Mucosa of rectum (tissue), 2 donors: ENCODE data around the gene NTRK1.

Experiments used
- H3K27ac ChIP-seq, 2 donors: one replicate each; pipeline ENCODE4 v1.7.0; 2013; ENCODE audit warnings: inconsistent platforms in 2 of 2, low read depth in 2 of 2, low read length in 2 of 2
- H3K27me3 ChIP-seq, 2 donors: one replicate each; pipeline ENCODE4 v1.7.0; 2013; ENCODE audit warnings: low read length in 2 of 2; ENCODE audit not compliant: control insufficient read depth in 2 of 2, insufficient read depth in 2 of 2
- H3K36me3 ChIP-seq, 2 donors: one replicate each; pipeline ENCODE4 v1.7.0; 2013; ENCODE audit warnings: low read length in 2 of 2; ENCODE audit not compliant: control insufficient read depth in 2 of 2, insufficient read depth in 2 of 2
- H3K4me1 ChIP-seq, 2 donors: one replicate each; pipeline ENCODE4 v1.7.0; 2013; ENCODE audit warnings: low read length in 2 of 2, mild to moderate bottlenecking in 1 of 2; ENCODE audit not compliant: control insufficient read depth in 2 of 2, insufficient read depth in 2 of 2
- H3K4me3 ChIP-seq, 2 donors: one replicate each; pipeline ENCODE4 v1.7.0; 2013; ENCODE audit warnings: low read length in 2 of 2
- H3K9ac ChIP-seq, 2 donors: one replicate each; pipeline ENCODE4 v1.7.0; 2013; ENCODE audit warnings: low read length in 2 of 2, low read depth in 1 of 2, mild to moderate bottlenecking in 1 of 2
- H3K9me3 ChIP-seq, 2 donors: one replicate each; pipeline ENCODE4 v1.7.0; 2013; ENCODE audit warnings: low read length in 2 of 2; ENCODE audit not compliant: control insufficient read depth in 2 of 2
- donor health status: healthy.
- donor health status: Normal muscosa, but diverticular disease.

NTRK1 gene

DNA sequence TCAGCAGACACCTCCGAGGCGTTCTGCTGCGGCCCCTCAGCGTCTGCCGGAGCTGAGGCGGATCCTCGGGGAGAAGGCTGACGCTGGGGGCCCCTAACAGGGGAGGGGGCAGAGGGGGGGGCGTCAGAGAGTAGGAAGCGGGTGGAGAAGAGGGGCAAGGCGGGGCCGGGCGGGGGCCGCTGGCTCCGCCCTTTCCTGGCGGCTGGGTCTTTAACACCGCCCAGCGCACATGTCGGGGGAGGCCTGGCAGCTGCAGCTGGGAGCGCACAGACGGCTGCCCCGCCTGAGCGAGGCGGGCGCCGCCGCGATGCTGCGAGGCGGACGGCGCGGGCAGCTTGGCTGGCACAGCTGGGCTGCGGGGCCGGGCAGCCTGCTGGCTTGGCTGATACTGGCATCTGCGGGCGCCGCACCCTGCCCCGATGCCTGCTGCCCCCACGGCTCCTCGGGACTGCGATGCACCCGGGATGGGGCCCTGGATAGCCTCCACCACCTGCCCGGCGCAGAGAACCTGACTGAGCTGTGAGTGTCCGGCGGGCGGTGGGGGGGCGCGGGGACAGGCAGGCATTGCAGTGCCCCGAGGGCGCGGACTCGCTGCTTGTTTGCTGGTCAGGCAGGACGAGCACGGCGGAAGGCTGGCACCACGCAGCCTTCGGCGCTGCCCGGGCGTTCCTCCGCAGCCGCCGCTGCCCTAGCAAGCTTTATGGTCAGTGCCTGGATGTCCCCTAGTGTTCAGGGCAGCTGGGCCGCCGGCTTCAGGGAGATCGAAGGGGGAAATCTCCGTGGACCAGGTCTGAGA is at the start of gene NTRK1:
Gene NTRK1 (plus strand): TSS at position 238 of the 796 bp plus-strand sequence. CDS start 70 bp downstream, at position 308.
- H3K4me3 ChIP-seq: peak within 1 kb of the TSS; percentile 37 to 57
- peak within 1 kb of the TSS in 1 of 2 donors; percentile 6 for H3K9ac ChIP-seq
- peaks cover 8% of the 10 kb centered on the region in 2 donors for H3K4me1 ChIP-seq
- no peaks in the 10 kb centered on the region for H3K36me3 ChIP-seq
- H3K27me3 ChIP-seq: peaks cover 51 to 66% of the 10 kb centered on the region in 2 donors
- no peak within 1 kb of the TSS for H3K27ac ChIP-seq
- no peaks in the 10 kb centered on the region for H3K9me3 ChIP-seq

DNA sequence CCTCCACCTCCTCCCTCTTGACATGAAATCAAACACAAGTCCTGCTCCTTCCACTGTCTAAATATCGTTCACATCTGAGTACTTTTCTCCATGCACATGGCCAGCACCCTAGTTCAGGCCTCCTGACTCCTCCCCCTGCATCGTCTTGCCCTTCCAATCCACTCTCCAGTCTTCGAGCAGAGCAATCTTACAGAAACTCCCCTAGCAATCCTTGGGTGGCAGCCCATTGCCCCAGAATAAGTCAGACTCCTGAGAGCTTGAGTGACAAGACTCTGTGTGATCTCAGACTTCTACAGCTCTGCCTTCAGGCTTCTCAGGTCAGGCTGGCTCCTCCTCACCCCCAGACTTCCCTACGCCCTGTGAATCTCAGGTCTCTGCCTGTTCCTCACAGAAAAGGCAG is 49.5 kb upstream of the NTRK1 start:
- no peak overlapping the region for H3K9ac ChIP-seq
- peaks cover 14 to 18% of the 10 kb centered on the region in 2 donors for H3K4me1 ChIP-seq
- H3K36me3 ChIP-seq: no peaks in the 10 kb centered on the region
- H3K27me3 ChIP-seq: no peaks in the 10 kb centered on the region
- no peak overlapping the region for H3K27ac ChIP-seq
- no peak overlapping the region for H3K4me3 ChIP-seq
- no peaks in the 10 kb centered on the region for H3K9me3 ChIP-seq

DNA sequence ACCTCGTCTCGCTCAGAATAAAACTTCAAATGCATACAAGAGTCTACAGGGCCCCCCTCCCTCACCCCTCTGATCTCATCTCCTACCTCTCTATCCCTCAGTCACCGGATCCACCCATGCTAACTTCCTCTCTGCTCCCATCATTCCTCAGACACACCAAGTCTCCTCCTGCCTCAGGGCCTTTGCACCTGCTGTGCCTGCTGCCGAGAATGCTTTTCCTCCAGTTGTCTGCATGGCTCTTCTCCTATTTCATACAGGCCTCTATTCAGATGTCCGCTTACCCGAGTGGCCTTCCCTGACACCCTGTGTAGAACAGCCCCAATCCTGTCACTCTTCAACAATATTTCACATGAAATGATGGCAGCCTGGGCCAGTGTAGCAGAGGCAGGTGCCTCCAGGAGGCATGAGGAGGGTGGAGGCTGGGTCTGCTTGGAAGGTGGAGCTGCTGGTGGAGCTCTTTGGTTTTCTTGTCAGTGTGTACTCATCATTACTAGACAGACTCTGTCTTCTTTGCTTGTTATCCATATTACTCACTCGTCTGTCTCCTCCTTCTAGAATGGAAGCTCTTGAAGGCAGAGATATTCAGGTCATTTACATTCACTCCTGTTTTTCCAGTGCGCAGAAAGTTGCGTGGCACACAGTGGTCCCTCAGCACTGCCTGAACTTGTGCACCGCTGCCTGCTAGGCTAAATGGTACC is 48.2 kb upstream of the NTRK1 start:
- Histone ChIP-seq H3K9me3 (no peaks in the 10 kb centered on the region), H3K4me1 (peaks cover 16 to 18% of the 10 kb centered on the region in 2 donors), H3K36me3 (no peaks in the 10 kb centered on the region), H3K27ac (no peak overlapping the region), H3K9ac (no peak overlapping the region), H3K4me3 (no peak overlapping the region), H3K27me3 (no peaks in the 10 kb centered on the region)

DNA sequence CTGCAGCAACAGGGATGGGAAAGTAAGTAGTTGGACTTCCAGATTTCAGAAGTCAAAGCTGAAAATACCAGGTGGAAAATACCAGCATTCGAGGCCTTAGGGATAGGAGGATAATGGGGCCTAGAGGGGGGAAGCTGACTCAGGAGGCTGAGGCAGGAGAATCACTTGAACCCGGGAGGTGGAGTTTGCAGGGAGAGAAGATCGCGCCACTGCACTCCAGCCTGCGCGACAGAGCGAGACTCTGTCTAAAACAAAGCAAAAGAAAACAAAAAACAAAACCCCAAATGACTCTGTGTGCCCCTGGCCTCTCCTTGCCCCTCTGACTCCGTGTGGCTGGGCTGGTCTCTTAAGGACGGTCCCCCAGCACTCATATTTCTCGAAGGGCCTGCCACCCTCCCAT is 47.4 kb upstream of the NTRK1 start:
- Histone ChIP-seq H3K27ac (no peak overlapping the region), H3K4me3 (peak overlapping the region; percentile 62 to 74), H3K4me1 (peaks cover 16 to 18% of the 10 kb centered on the region in 2 donors), H3K9me3 (no peaks in the 10 kb centered on the region), H3K36me3 (no peaks in the 10 kb centered on the region), H3K9ac (peak overlapping the region; percentile 56 to 57), H3K27me3 (no peaks in the 10 kb centered on the region)

DNA sequence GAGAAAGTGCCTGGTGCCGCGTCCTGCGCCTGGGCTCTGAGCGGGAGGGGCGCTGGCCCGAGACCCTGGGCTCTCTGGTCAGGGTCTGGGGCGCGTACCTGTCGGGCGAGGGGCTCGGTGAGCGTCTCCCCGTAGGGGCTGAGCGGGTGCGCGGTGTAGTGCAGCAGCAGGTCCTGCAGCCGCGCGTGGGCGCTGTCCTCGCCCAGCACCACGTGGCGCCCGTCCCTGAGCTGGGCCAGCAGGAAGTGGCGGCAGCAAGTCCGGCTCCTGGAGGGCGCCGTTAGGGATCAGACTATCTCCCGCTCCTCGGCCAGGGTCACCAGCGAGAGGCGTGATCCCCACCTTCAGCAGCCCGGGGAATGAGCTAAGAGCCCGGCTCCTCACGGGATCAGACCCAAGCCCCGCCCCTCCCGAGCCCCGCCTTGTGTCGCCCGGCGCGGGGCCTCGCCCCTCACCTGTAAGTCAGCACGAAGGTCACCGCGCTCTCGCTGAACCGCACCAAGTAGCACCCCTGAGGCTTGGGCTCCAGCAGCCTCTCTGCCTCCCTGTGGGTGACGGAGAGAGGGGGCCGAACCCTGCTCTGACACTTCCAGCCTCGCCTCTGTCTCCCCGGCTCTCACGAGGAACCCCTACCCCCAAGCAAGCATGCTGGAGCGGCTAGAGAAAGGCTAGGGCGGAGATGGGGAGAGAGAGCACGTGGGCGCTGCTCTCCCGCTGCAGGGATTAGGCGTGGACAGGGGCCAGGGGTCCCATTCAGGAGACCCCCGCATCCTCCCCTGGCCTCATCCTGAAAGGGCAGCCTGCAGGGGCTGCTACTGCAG is 46.7 kb upstream of the NTRK1 start:
- peak overlapping the region; percentile 62 to 74 for H3K4me3 ChIP-seq

DNA sequence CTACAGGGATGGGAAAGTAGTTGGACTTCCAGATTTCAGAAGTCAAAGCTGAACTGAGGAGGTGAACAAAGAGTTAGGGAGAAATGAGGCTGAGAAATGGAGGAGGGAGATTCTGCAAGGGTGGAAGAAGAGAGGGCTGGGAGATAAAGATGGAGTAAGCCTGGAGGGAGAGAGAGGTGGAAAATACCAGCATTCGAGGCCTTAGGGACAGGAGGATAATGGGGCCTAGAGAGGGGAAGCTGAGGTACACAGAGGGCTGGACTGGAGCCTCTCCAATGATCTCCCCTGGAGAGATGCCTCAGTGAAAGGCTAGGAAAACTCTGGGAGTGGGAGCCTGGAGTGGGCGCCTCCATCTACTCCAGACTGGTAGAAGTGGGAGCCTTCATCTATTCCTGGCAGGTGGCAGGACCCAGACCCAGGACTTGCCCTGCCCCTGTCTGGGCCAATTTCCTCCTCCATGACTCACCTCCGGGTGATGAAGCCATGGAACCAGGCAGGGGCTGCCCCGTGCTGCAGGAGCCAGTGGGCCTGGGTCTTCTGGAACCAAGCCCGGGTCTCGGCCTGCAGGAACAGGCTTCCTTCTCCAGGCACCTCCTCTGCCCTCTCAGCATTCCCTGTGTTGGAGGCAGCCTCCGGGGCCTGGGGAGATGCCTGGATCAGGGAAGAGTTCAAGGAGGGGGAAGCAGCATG is 45.9 kb upstream of the NTRK1 start:
- Histone ChIP-seq H3K4me1 (peaks cover 16 to 18% of the 10 kb centered on the region in 2 donors), H3K36me3 (no peaks in the 10 kb centered on the region), H3K9me3 (no peaks in the 10 kb centered on the region), H3K4me3 (peak overlapping the region in 1 of 2 donors; percentile 74), H3K27ac (peak overlapping the region in 1 of 2 donors; percentile 84), H3K9ac (peak overlapping the region; percentile 56 to 57), H3K27me3 (no peaks in the 10 kb centered on the region)

More for the DNA sequence above, 46.7 kb upstream of the NTRK1 start:
- Histone ChIP-seq H3K27ac (peak overlapping the region in 1 of 2 donors; percentile 84), H3K27me3 (no peaks in the 10 kb centered on the region), H3K36me3 (no peaks in the 10 kb centered on the region), H3K9ac (peak overlapping the region; percentile 56 to 57), H3K4me1 (peaks cover 16 to 18% of the 10 kb centered on the region in 2 donors), H3K9me3 (no peaks in the 10 kb centered on the region)

DNA sequence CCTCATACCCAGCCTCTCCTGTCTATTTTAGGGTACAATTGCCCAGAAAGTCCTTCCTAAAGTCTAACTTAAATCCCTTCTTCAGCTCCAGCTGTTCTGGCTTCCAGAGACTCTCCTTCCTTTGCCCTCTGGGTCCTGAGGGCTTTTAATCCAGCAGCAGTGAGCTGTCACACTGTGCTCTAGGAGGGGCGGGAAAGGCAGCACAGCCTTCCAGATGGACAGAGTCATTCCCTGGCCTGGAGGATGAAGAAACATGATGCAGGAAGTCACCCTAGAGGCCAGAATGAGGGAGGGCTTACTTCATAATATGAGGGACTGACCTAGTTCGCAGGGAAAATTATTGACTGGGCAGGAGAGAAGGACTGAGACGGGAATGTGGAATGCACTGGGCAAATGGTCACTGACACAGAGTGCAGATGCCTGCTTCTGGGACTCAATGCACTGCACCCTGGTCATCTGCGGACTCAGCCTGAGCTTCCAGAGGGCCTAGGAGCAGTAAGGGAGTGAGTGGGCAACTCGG is 45.3 kb upstream of the NTRK1 start:
- H3K27me3 ChIP-seq: no peaks in the 10 kb centered on the region
- H3K4me3 ChIP-seq: peak overlapping the region; percentile 24 to 57
- H3K27ac ChIP-seq: peak overlapping the region; percentile 69 to 84
- H3K4me1 ChIP-seq: peaks cover 16 to 18% of the 10 kb centered on the region in 2 donors
- no peaks in the 10 kb centered on the region for H3K9me3 ChIP-seq
- H3K9ac ChIP-seq: peak overlapping the region; percentile 15 to 60
- no peaks in the 10 kb centered on the region for H3K36me3 ChIP-seq

DNA sequence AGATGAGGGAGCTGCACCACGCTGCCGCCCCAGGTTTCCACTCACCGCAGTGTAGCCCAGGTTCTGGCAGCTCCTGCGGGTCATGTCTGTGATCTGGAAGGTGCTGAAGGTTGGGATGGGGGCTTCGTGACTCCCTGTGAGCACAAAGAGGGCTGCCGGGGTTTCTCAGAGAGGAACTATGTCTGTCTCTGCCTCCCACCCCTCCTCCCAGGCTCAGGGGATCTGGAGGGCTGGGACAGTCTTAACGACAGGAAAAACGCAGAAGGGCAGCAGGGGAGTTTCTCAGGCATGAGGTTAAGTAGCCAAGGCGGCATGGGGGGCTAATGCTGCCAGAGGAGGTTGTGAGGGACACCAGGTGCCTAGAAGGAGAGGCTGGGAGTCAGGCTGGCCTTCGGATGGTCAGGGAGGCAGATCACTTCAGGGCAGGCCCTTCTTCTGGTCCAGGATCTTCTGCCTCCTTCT is 44.7 kb upstream of the NTRK1 start:
- Histone ChIP-seq H3K4me3 (peak overlapping the region; percentile 51 to 57), H3K9ac (peak overlapping the region; percentile 15 to 60), H3K4me1 (peaks cover 16 to 18% of the 10 kb centered on the region in 2 donors), H3K27ac (peak overlapping the region; percentile 69 to 84), H3K27me3 (no peaks in the 10 kb centered on the region), H3K9me3 (no peaks in the 10 kb centered on the region), H3K36me3 (no peaks in the 10 kb centered on the region)
